ENCODE data around the gene KCNK6. TPM values are rescaled to one million over a fixed set of nuclear protein-coding genes. Genes with fewer than 3 reads are reported as not detected.

The KCNK6 gene
- total and polyA plus RNA-seq, 2 experiments from 2014 or later, result 9.0 to 14.6 TPM

GRCh38 chr19:38280030-38280921, 39.4 kb upstream of the KCNK6 start:
- Histone ChIP-seq H3K4me3 (no peak overlapping the region), H3K36me3 (ENCODE audit: insufficient read depth) (peaks cover 8% of the 10 kb centered on the region; the same call in 1 of the 2 replicates), H3K27ac (ENCODE audit: low read depth) (no peak overlapping the region), H3K4me2 (no peak overlapping the region), H4K20me1 (replicated peaks; ENCODE audit: insufficient read depth) (peaks cover 68% of the 10 kb centered on the region), H3K79me2 (replicated peaks; ENCODE audit: insufficient read depth) (peaks cover 93% of the 10 kb centered on the region), H3K27me3 (ENCODE audit: insufficient read depth) (no peaks in the 10 kb centered on the region), H3F3A (replicated peaks; ENCODE audit: low read depth) (peaks cover 12% of the 10 kb centered on the region; the same call in 1 of the 2 replicates), H3K4me1 (ENCODE audit: insufficient read depth) (no peaks in the 10 kb centered on the region), H2AFZ (no peak overlapping the region), H3K9me2 (ENCODE audit: insufficient read depth) (no peaks in the 10 kb centered on the region)
- Mint-ChIP-seq H3K36me3 (ENCODE audit: low read depth) (peaks cover 17% of the 10 kb centered on the region), H3K4me1 (no peaks in the 10 kb centered on the region), H3K9me3 (no peaks in the 10 kb centered on the region), H3K27me3 (ENCODE audit: insufficient read depth, low read depth, poor library complexity) (no peaks in the 10 kb centered on the region), H3K27ac (no peak overlapping the region; the same call in 1 of the 2 replicates), H3K4me3 (no peak overlapping the region)
- DNase-seq (ENCODE audit: low spot score) (no peak), ATAC-seq (no peak)
- TF ChIP-seq, protein P1, sequence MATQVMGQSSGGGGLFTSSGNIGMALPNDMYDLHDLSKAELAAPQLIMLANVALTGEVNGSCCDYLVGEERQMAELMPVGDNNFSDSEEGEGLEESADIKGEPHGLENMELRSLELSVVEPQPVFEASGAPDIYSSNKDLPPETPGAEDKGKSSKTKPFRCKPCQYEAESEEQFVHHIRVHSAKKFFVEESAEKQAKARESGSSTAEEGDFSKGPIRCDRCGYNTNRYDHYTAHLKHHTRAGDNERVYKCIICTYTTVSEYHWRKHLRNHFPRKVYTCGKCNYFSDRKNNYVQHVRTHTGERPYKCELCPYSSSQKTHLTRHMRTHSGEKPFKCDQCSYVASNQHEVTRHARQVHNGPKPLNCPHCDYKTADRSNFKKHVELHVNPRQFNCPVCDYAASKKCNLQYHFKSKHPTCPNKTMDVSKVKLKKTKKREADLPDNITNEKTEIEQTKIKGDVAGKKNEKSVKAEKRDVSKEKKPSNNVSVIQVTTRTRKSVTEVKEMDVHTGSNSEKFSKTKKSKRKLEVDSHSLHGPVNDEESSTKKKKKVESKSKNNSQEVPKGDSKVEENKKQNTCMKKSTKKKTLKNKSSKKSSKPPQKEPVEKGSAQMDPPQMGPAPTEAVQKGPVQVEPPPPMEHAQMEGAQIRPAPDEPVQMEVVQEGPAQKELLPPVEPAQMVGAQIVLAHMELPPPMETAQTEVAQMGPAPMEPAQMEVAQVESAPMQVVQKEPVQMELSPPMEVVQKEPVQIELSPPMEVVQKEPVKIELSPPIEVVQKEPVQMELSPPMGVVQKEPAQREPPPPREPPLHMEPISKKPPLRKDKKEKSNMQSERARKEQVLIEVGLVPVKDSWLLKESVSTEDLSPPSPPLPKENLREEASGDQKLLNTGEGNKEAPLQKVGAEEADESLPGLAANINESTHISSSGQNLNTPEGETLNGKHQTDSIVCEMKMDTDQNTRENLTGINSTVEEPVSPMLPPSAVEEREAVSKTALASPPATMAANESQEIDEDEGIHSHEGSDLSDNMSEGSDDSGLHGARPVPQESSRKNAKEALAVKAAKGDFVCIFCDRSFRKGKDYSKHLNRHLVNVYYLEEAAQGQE (IDR thresholded peaks at IDR 0.05; ENCODE audit: unreplicated experiment), result no peak
- TF ChIP-seq CREB1 (CRISPR knock-in tag; IDR thresholded peaks at IDR 0.05; ENCODE audit: low read depth), result no peak
- TF ChIP-seq EZH2 (IDR thresholded peaks at IDR 0.05; ENCODE audit: low read depth, unreplicated experiment), result no peak
- TF ChIP-seq, protein P2, sequence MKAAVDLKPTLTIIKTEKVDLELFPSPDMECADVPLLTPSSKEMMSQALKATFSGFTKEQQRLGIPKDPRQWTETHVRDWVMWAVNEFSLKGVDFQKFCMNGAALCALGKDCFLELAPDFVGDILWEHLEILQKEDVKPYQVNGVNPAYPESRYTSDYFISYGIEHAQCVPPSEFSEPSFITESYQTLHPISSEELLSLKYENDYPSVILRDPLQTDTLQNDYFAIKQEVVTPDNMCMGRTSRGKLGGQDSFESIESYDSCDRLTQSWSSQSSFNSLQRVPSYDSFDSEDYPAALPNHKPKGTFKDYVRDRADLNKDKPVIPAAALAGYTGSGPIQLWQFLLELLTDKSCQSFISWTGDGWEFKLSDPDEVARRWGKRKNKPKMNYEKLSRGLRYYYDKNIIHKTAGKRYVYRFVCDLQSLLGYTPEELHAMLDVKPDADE (IDR thresholded peaks at IDR 0.05), result no peak
- no peak for TF ChIP-seq STAT1 (IDR thresholded peaks at IDR 0.05; ENCODE audit: unreplicated experiment)
- no peak for TF ChIP-seq ZNF331 (CRISPR knock-in tag; IDR thresholded peaks at IDR 0.05; ENCODE audit: low read depth)

GRCh38 chr19:38281811-38282566, 37.7 kb upstream of the KCNK6 start:
- Histone ChIP-seq H3K27me3 (ENCODE audit: insufficient read depth) (no peaks in the 10 kb centered on the region), H3F3A (replicated peaks; ENCODE audit: low read depth) (peaks cover 16% of the 10 kb centered on the region), H2AFZ (no peak overlapping the region), H4K20me1 (replicated peaks; ENCODE audit: insufficient read depth) (peaks cover 51% of the 10 kb centered on the region), H3K27ac (ENCODE audit: low read depth) (peak overlapping the region; percentile 47; the same call in 1 of the 2 replicates), H3K9me2 (ENCODE audit: insufficient read depth) (no peaks in the 10 kb centered on the region), H3K79me2 (replicated peaks; ENCODE audit: insufficient read depth) (peaks cover 80% of the 10 kb centered on the region), H3K4me2 (no peak overlapping the region), H3K4me1 (ENCODE audit: insufficient read depth) (no peaks in the 10 kb centered on the region), H3K4me3 (no peak overlapping the region), H3K36me3 (ENCODE audit: insufficient read depth) (peaks cover 8% of the 10 kb centered on the region; the same call in 1 of the 2 replicates)
- Mint-ChIP-seq H3K27me3 (ENCODE audit: insufficient read depth, low read depth, poor library complexity) (peaks cover 2% of the 10 kb centered on the region), H3K36me3 (ENCODE audit: low read depth) (peaks cover 29% of the 10 kb centered on the region), H3K9me3 (no peaks in the 10 kb centered on the region), H3K27ac (peak overlapping the region; percentile 46), H3K4me1 (no peaks in the 10 kb centered on the region), H3K4me3 (no peak overlapping the region)
- ATAC-seq (no peak), DNase-seq (ENCODE audit: low spot score) (no peak)
- TF ChIP-seq, protein P1 (IDR thresholded peaks at IDR 0.05; ENCODE audit: unreplicated experiment), result no peak
- no peak for TF ChIP-seq ZNF331 (CRISPR knock-in tag; IDR thresholded peaks at IDR 0.05; ENCODE audit: low read depth)

All from GM23338 (cell line).